ENCODE results near the gene PNPO. TPM values are rescaled to one million over a fixed set of nuclear protein-coding genes. Genes with fewer than 3 reads are reported as not detected.

PNPO gene
- total RNA-seq, 1 experiment from 2014 or later, result 110 TPM

- Mint-ChIP-seq H3K4me1 (ENCODE audit: low read depth, unreplicated experiment) (peaks cover 7% of the 10 kb centered on the region), H3K27me3 (ENCODE audit: insufficient read depth, unreplicated experiment) (peaks cover 2% of the 10 kb centered on the region), H3K4me3 (ENCODE audit: unreplicated experiment) (no peak overlapping the region), H3K27ac (ENCODE audit: unreplicated experiment) (no peak overlapping the region), H3K36me3 (ENCODE audit: insufficient read depth, unreplicated experiment) (peaks cover 14% of the 10 kb centered on the region), H3K9me3 (ENCODE audit: unreplicated experiment) (no peaks in the 10 kb centered on the region)
- no peaks in the 10 kb centered on the region for H3K9me3 ChIP-seq
- no peak overlapping the region for H3K4me3 ChIP-seq (ENCODE audit: low read depth, low read length)
- TF ChIP-seq CTCF (IDR thresholded peaks at IDR 0.05; ENCODE audit: insufficient read depth in 1 of 2, low read depth in 1 of 2, low read length in 1 of 2, severe bottlenecking in 1 of 2, unreplicated experiment in 1 of 2), result no peak
- no peaks in the 10 kb centered on the region for H3K27me3 ChIP-seq (replicated peaks; ENCODE audit: control insufficient read depth, insufficient read depth, low read length)
- ChIA-PET CTCF (interaction anchor here (0.9 to 1.4 kb wide), 2 partner anchors 22 to 37 kb away, joined by 4 read pairs; no protein-coding TSS in a partner anchor), POLR2A (interaction anchor here (1.1 kb wide), 1 partner anchor 18 kb away, joined by 5 read pairs; the partner anchor contains the start of gene CDK5RAP3)
- no peaks in the 10 kb centered on the region for H3K36me3 ChIP-seq (ENCODE audit: control insufficient read depth, insufficient read depth, low read length)
- DNase-seq, result no peak
- intact Hi-C loops (cut with micrococcal nuclease; ENCODE audit: unreplicated experiment), result no loop called here
- no peaks in the 10 kb centered on the region for H3K4me1 ChIP-seq
- BruUV-seq (replicated peaks), result no TSS peak
Observed at GRCh38 chr17:47989159-47989558, 47.8 kb downstream of the PNPO start.

- POLR2A ChIA-PET, result interaction anchor here (1.1 kb wide), 1 partner anchor 18 kb away, joined by 5 read pairs; the partner anchor contains the start of gene CDK5RAP3
- H3K9me3 Mint-ChIP-seq (ENCODE audit: unreplicated experiment), result no peaks in the 10 kb centered on the region
- no peaks in the 10 kb centered on the region for H3K9me3 ChIP-seq
- no peaks in the 10 kb centered on the region for H3K27me3 ChIP-seq (replicated peaks; ENCODE audit: control insufficient read depth, insufficient read depth, low read length)
- H3K4me1 ChIP-seq, result no peaks in the 10 kb centered on the region
- intact Hi-C loops (cut with micrococcal nuclease; ENCODE audit: unreplicated experiment), result no loop called here
- no peak overlapping the region for H3K4me3 Mint-ChIP-seq (ENCODE audit: unreplicated experiment)
- no peak overlapping the region for H3K27ac Mint-ChIP-seq (ENCODE audit: unreplicated experiment)
- no peak for DNase-seq
- CTCF ChIA-PET, result interaction anchor here (0.9 to 1.4 kb wide), 2 partner anchors 22 to 37 kb away, joined by 4 read pairs; no protein-coding TSS in a partner anchor
- BruUV-seq (replicated peaks), result no TSS peak
- H3K4me3 ChIP-seq (ENCODE audit: low read depth, low read length), result no peak overlapping the region
- no peaks in the 10 kb centered on the region for H3K36me3 ChIP-seq (ENCODE audit: control insufficient read depth, insufficient read depth, low read length)
- peaks cover 14% of the 10 kb centered on the region for H3K36me3 Mint-ChIP-seq (ENCODE audit: insufficient read depth, unreplicated experiment)
- no peak for TF ChIP-seq CTCF (IDR thresholded peaks at IDR 0.05; ENCODE audit: insufficient read depth in 1 of 2, low read depth in 1 of 2, low read length in 1 of 2, severe bottlenecking in 1 of 2, unreplicated experiment in 1 of 2)
- H3K27me3 Mint-ChIP-seq (ENCODE audit: insufficient read depth, unreplicated experiment), result peaks cover 2% of the 10 kb centered on the region
- peaks cover 7% of the 10 kb centered on the region for H3K4me1 Mint-ChIP-seq (ENCODE audit: low read depth, unreplicated experiment)
Observed at GRCh38 chr17:47989700-47990099, 48.3 kb downstream of the PNPO start.

- no peaks in the 10 kb centered on the region for H3K27me3 ChIP-seq (replicated peaks; ENCODE audit: control insufficient read depth, insufficient read depth, low read length)
- no peaks in the 10 kb centered on the region for H3K9me3 ChIP-seq
- intact Hi-C loops (cut with micrococcal nuclease; ENCODE audit: unreplicated experiment), result no loop called here
- no TSS peak for BruUV-seq (replicated peaks)
- H3K9me3 Mint-ChIP-seq (ENCODE audit: unreplicated experiment), result no peaks in the 10 kb centered on the region
- no peak overlapping the region for H3K4me3 ChIP-seq (ENCODE audit: low read depth, low read length)
- ChIA-PET CTCF (interaction anchor here (0.6 kb wide), 1 partner anchor 79 kb away, joined by 3 read pairs; no protein-coding TSS in a partner anchor), POLR2A (no interaction called here)
- H3K36me3 Mint-ChIP-seq (ENCODE audit: insufficient read depth, unreplicated experiment), result peaks cover 1% of the 10 kb centered on the region
- H3K4me3 Mint-ChIP-seq (ENCODE audit: unreplicated experiment), result no peak overlapping the region
- no peak for TF ChIP-seq CTCF (IDR thresholded peaks at IDR 0.05; ENCODE audit: insufficient read depth in 1 of 2, low read depth in 1 of 2, low read length in 1 of 2, severe bottlenecking in 1 of 2, unreplicated experiment in 1 of 2)
- no peaks in the 10 kb centered on the region for H3K36me3 ChIP-seq (ENCODE audit: control insufficient read depth, insufficient read depth, low read length)
- peaks cover 2% of the 10 kb centered on the region for H3K27me3 Mint-ChIP-seq (ENCODE audit: insufficient read depth, unreplicated experiment)
- H3K4me1 Mint-ChIP-seq (ENCODE audit: low read depth, unreplicated experiment), result peaks cover 7% of the 10 kb centered on the region
- no peaks in the 10 kb centered on the region for H3K4me1 ChIP-seq
- H3K27ac Mint-ChIP-seq (ENCODE audit: unreplicated experiment), result no peak overlapping the region
- DNase-seq, result no peak
Observed at GRCh38 chr17:47990962-47991731, 49.8 kb downstream of the PNPO start.

Data from Caco-2 (cell line).